ENCODE measurements around the gene SLC6A1. TPM values are rescaled to one million over a fixed set of nuclear protein-coding genes. Genes with fewer than 3 reads are reported as not detected.

Gene SLC6A1
- polyA plus RNA-seq, 2 of the 4 experiments (the other 2 are of a cell fraction), result not detected

DNA sequence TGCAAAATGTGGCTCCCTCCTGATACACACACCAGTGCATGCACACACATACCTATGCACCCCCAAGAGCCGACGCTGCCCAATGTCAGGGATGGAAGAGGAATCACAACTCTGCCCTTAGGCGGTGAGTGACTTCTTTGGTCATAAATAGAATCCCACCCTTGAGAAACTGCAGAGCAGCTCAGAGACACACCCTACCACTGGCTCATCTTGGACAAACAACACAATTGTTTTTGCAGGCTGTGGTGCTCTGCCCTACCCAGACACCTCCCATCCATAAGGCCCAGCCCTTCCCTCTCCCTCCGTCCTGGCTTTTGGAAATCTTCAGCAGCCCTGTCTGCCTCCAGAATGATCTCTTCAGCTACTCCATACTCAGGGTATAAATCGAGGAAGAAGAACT, 87.9 kb downstream of the SLC6A1 start:
- Histone ChIP-seq H3K4me1 (peaks cover 21% of the 10 kb centered on the region), H3K9me3 (no peaks in the 10 kb centered on the region), H3K4me3 (no peak overlapping the region), H3K27ac (peak overlapping the region in 1 of 2 experiments; percentile 40; a peak in 2 of 6 replicates), H3K4me2 (peak overlapping the region; percentile 41; the same call in 2 of the 3 replicates)
- WGBS (ENCODE audit: missing lambda C conversion rate), result 24% methylated on average over 5 of the region's 5 CpGs
- ATAC-seq (peak in 1 of 2 experiments; percentile 58; a peak in 3 of 6 replicates), DNase-seq (ENCODE audit: low read depth in 1 of 2, low spot score in 1 of 2) (peak; percentile 34 to 50), FAIRE-seq (no peak)
- TF ChIP-seq MYC (IDR thresholded peaks at IDR 0.05; ENCODE audit: borderline replicate concordance, low read length), result no peak
- ChIA-PET CTCF (interaction anchor here (0.8 kb wide), 1 partner anchor 20 kb away, joined by 3 read pairs; no protein-coding TSS in a partner anchor), POLR2A (no interaction called here)

DNA sequence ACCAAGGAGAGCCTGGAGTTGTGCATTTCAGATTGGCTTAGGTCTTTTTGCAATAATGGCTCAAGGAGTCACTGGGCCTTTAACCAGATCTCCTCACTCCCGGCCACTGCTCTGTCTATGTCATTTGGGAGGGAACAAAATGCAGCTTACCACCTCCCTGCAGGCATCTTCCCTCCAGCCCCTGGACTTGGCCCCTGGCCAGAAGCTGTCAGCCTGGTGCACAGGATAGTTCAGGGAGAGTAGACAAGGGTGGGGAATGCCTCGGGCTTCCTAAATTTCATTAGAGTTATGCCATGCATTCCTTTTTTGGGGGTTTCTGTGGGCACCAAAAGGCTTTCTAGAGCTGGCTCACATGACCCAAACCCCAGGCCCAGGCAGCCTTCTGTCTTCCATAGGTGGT, 91.5 kb downstream of the SLC6A1 start:
- Histone ChIP-seq H3K9me3 (no peaks in the 10 kb centered on the region), H3K4me3 (no peak overlapping the region), H3K4me1 (peaks cover 21% of the 10 kb centered on the region), H3K27ac (0 out of 6 replicates have a peak overlapping the region, but pooled peaks of 1 of the 2 experiments have one; percentile 32), H3K4me2 (no peak overlapping the region)
- ATAC-seq (peak; percentile 33 to 41; a peak in 2 of 6 replicates), FAIRE-seq (no peak), DNase-seq (ENCODE audit: low read depth in 1 of 2, low spot score in 1 of 2) (no peak)
- 49% methylated on average over 2 of the region's 2 CpGs for WGBS (ENCODE audit: missing lambda C conversion rate)
- TF ChIP-seq JUN (IDR thresholded peaks at IDR 0.05) (no peak), FOXS1 (CRISPR knock-in tag; IDR thresholded peaks at IDR 0.05) (no peak), SMC3 (IDR thresholded peaks at IDR 0.05) (no peak), RFX5 (IDR thresholded peaks at IDR 0.05) (no peak), MAZ (IDR thresholded peaks at IDR 0.05; ENCODE audit: borderline replicate concordance, low read depth, low read length) (no peak), HOXB13 (CRISPR knock-in tag; IDR thresholded peaks at IDR 0.05; ENCODE audit: low read depth) (no peak), CHD4 (IDR thresholded peaks at IDR 0.05; ENCODE audit: borderline replicate concordance) (no peak), CBX8 (IDR thresholded peaks at IDR 0.05) (no peak), EHMT2 (IDR thresholded peaks at IDR 0.05; ENCODE audit: low read depth) (no peak), RCOR1 (IDR thresholded peaks at IDR 0.05; ENCODE audit: low read depth, low read length) (no peak), BHLHE40 (IDR thresholded peaks at IDR 0.05; ENCODE audit: low read depth, low read length) (no peak), FOSB (CRISPR knock-in tag; IDR thresholded peaks at IDR 0.05) (no peak), POLR2A (IDR thresholded peaks at IDR 0.05; ENCODE audit: low read length) (no peak), CBX2 (IDR thresholded peaks at IDR 0.05; ENCODE audit: borderline replicate concordance, low read depth) (no peak)
- TF ChIP-seq, protein P1, sequence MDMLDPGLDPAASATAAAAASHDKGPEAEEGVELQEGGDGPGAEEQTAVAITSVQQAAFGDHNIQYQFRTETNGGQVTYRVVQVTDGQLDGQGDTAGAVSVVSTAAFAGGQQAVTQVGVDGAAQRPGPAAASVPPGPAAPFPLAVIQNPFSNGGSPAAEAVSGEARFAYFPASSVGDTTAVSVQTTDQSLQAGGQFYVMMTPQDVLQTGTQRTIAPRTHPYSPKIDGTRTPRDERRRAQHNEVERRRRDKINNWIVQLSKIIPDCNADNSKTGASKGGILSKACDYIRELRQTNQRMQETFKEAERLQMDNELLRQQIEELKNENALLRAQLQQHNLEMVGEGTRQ (IDR thresholded peaks at IDR 0.05), result no peak
- TF ChIP-seq, protein P2, sequence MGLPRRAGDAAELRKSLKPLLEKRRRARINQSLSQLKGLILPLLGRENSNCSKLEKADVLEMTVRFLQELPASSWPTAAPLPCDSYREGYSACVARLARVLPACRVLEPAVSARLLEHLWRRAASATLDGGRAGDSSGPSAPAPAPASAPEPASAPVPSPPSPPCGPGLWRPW (IDR thresholded peaks at IDR 0.05), result no peak
- TF ChIP-seq, protein P3, sequence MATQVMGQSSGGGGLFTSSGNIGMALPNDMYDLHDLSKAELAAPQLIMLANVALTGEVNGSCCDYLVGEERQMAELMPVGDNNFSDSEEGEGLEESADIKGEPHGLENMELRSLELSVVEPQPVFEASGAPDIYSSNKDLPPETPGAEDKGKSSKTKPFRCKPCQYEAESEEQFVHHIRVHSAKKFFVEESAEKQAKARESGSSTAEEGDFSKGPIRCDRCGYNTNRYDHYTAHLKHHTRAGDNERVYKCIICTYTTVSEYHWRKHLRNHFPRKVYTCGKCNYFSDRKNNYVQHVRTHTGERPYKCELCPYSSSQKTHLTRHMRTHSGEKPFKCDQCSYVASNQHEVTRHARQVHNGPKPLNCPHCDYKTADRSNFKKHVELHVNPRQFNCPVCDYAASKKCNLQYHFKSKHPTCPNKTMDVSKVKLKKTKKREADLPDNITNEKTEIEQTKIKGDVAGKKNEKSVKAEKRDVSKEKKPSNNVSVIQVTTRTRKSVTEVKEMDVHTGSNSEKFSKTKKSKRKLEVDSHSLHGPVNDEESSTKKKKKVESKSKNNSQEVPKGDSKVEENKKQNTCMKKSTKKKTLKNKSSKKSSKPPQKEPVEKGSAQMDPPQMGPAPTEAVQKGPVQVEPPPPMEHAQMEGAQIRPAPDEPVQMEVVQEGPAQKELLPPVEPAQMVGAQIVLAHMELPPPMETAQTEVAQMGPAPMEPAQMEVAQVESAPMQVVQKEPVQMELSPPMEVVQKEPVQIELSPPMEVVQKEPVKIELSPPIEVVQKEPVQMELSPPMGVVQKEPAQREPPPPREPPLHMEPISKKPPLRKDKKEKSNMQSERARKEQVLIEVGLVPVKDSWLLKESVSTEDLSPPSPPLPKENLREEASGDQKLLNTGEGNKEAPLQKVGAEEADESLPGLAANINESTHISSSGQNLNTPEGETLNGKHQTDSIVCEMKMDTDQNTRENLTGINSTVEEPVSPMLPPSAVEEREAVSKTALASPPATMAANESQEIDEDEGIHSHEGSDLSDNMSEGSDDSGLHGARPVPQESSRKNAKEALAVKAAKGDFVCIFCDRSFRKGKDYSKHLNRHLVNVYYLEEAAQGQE (IDR thresholded peaks at IDR 0.05), result no peak
- TF ChIP-seq, protein P4, sequence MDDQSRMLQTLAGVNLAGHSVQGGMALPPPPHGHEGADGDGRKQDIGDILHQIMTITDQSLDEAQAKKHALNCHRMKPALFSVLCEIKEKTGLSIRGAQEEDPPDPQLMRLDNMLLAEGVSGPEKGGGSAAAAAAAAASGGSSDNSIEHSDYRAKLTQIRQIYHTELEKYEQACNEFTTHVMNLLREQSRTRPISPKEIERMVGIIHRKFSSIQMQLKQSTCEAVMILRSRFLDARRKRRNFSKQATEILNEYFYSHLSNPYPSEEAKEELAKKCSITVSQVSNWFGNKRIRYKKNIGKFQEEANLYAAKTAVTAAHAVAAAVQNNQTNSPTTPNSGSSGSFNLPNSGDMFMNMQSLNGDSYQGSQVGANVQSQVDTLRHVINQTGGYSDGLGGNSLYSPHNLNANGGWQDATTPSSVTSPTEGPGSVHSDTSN (IDR thresholded peaks at IDR 0.05), result no peak
- ChIA-PET POLR2A (no interaction called here), CTCF (interaction anchor here (2.8 to 2.9 kb wide), 2 partner anchors 24 to 71 kb away, joined by 11 to 12 read pairs; partner anchors contain the start of gene HRH1)

All from A549 (cell line).